Epithelial cell of esophagus (primary cell): ENCODE results near the gene CNTNAP2.

ENCODE experiments used
- DNase-seq: peaks from one replicate; pipeline ENCODE4 v3.0.0; 2010; ENCODE audit warnings: low read depth
- H3K4me3 ChIP-seq: 2 replicates; pipeline ENCODE4 v1.5.1; 2011; ENCODE audit warnings: mild to moderate bottlenecking, low read length, control low read depth
- TF ChIP-seq, protein P1 (sequence below): IDR thresholded peaks from 2 replicates; pipeline ENCODE4 v1.5.1; 2011; ENCODE audit warnings: low read depth, mild to moderate bottlenecking, low read length, control low read depth, inconsistent platforms; ENCODE audit not compliant: insufficient read depth; ENCODE audit errors: missing control alignments

CNTNAP2 gene

DNA sequence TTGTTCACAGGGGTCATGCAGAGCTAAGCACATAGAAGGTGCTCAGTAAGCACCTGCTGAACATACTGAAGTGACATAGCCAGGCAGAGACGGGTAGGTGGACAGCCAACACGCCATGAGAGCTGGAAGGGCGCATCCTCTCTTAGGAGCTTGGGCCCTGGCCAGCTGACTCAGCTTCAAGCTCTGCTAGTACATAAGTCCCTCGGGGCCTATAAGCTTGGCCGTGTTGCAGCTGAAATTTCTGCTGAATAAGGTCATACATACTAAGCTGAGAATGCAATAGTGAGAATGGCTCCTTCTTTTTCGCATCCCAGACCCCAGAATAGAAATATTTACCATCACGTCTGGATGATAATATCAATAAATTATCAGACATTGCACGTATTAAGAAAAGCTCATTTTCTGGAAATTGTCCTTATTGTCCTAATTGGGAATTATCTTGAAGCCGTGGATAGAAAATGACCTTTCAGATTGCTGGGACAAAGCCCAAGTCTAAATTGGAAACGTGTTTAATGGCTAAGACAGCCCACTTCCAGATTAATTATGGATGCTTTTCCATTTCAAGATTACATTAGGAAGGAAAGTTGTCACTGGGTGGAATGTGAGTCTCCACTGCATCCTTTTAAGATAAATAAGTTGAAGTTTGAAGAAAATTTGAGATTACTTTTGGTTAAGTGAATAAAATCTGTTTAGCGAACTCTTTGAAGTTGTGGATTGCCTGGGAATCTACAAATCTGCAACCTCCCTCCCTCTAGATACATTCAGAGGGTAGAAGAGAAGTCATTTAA lies 2186.9 kb downstream of the CNTNAP2 start:
- H3K4me3 ChIP-seq, result no peak overlapping the region
- DNase-seq, result peak; percentile 91
- TF ChIP-seq, protein P1, sequence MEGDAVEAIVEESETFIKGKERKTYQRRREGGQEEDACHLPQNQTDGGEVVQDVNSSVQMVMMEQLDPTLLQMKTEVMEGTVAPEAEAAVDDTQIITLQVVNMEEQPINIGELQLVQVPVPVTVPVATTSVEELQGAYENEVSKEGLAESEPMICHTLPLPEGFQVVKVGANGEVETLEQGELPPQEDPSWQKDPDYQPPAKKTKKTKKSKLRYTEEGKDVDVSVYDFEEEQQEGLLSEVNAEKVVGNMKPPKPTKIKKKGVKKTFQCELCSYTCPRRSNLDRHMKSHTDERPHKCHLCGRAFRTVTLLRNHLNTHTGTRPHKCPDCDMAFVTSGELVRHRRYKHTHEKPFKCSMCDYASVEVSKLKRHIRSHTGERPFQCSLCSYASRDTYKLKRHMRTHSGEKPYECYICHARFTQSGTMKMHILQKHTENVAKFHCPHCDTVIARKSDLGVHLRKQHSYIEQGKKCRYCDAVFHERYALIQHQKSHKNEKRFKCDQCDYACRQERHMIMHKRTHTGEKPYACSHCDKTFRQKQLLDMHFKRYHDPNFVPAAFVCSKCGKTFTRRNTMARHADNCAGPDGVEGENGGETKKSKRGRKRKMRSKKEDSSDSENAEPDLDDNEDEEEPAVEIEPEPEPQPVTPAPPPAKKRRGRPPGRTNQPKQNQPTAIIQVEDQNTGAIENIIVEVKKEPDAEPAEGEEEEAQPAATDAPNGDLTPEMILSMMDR, result no peak

- no peak for DNase-seq
- TF ChIP-seq, protein P1, result no peak
- no peak overlapping the region for H3K4me3 ChIP-seq
Observed at GRCh38 chr7:148304083-148304335, 2187.4 kb downstream of the CNTNAP2 start.

DNA sequence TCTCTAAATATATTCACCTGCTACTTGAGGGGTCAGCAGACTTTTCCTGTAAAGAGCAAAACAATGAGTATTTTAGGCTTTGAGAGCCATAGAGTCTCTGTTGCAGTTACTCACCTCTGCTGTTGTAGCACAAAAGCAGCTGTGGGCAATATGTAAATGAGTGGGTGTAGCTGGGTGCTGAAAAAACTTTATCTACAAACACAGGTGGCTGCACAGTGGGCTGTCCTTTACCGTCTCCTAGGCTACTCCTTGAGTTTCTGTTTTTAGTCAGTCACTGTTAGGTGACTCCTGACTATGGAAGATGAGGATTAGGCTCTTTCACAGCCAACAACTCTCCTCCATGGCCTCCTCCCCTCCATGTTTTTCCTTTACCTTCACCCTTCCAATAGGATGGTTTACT lies 2187.9 kb downstream of the CNTNAP2 start:
- H3K4me3 ChIP-seq, result no peak overlapping the region
- peak; percentile 24 for DNase-seq
- TF ChIP-seq, protein P1, result no peak

- DNase-seq, result no peak
- H3K4me3 ChIP-seq, result no peak overlapping the region
- TF ChIP-seq, protein P1, result no peak
Observed at GRCh38 chr7:148306759-148307158, 2190.2 kb downstream of the CNTNAP2 start.

- no peak overlapping the region for H3K4me3 ChIP-seq
- DNase-seq, result no peak
- TF ChIP-seq, protein P1, result no peak
Observed at GRCh38 chr7:148318102-148318811, 2201.7 kb downstream of the CNTNAP2 start.

- TF ChIP-seq, protein P1, result no peak
- no peak for DNase-seq
- no peak overlapping the region for H3K4me3 ChIP-seq
Observed at GRCh38 chr7:148318838-148319237, 2202.2 kb downstream of the CNTNAP2 start.
